OCI-LY7 (cell line): ENCODE data around the gene ADSS2. TPM values are rescaled to one million over a fixed set of nuclear protein-coding genes. Genes with fewer than 3 reads are reported as not detected.

Source experiments
- BruUV-seq: library from RNA; stranded (reverse); fragments of 400-500 nt; replicated peaks from 2 replicates; lab custom pipeline; 2021; lab: Mats Ljungman, UMichigan
- CTCF ChIA-PET: fragments of 300-600 bp; sonication (Branson Sonifier 250); formaldehyde crosslinking; loops from one replicate; lab custom pipeline; 2022; ENCODE audit warnings: antibody characterized with exemption; ENCODE audit not compliant: unreplicated experiment; lab: Charles Lee
- POLR2A ChIA-PET: fragments of 300-600 bp; sonication (Branson Sonifier 250); formaldehyde crosslinking; loops from one replicate; lab custom pipeline; 2022; ENCODE audit warnings: antibody characterized with exemption; lab: Charles Lee
- DNase-seq: peaks from one replicate; pipeline ENCODE4 v3.0.0-alpha.2; 2015; ENCODE audit warnings: low spot score
- H2AFZ ChIP-seq: fragments of 200-600 bp; sonication (generic), shearing (Covaris generic); 2 replicates; pipeline ENCODE4 v1.6.1; 2014; ENCODE audit warnings: mild to moderate bottlenecking, antibody characterized with exemption, low read length, moderate library complexity
- H3K27ac ChIP-seq: fragments of 200-600 bp; sonication (generic); 2 replicates; pipeline ENCODE4 v1.5.1; 2014; ENCODE audit warnings: mixed run types, low read depth, mild to moderate bottlenecking, moderate library complexity, low read length, inconsistent platforms; ENCODE audit not compliant: poor library complexity, severe bottlenecking
- H3K36me3 ChIP-seq: fragments of 200-600 bp; sonication (generic); 2 replicates; pipeline ENCODE4 v1.6.1; 2014; ENCODE audit warnings: mild to moderate bottlenecking, antibody characterized with exemption, low read length, moderate library complexity, mixed read lengths; ENCODE audit not compliant: insufficient read depth
- H3K4me1 ChIP-seq: fragments of 200-600 bp; sonication (generic); 2 replicates; pipeline ENCODE4 v1.5.1; 2014; ENCODE audit warnings: mild to moderate bottlenecking, low read length; ENCODE audit not compliant: insufficient read depth, poor library complexity, severe bottlenecking
- H3K4me2 ChIP-seq: fragments of 200-600 bp; sonication (generic); 2 replicates; pipeline ENCODE4 v1.6.1; 2014; ENCODE audit warnings: mild to moderate bottlenecking, low read length
- H3K4me3 ChIP-seq: fragments of 200-600 bp; sonication (generic); 2 replicates; pipeline ENCODE4 v1.5.1; 2014; ENCODE audit warnings: mild to moderate bottlenecking, low read depth, low read length; ENCODE audit not compliant: poor library complexity, severe bottlenecking
- H3K79me2 ChIP-seq: fragments of 200-600 bp; sonication (generic); 2 replicates; pipeline ENCODE4 v1.6.1; 2016; ENCODE audit warnings: low read depth, mild to moderate bottlenecking, low read length, moderate library complexity, mixed read lengths; ENCODE audit not compliant: insufficient read depth
- H3K9me2 ChIP-seq: fragments of 200-600 bp; sonication (generic); 2 replicates; pipeline ENCODE4 v1.6.1; 2016; ENCODE audit warnings: mild to moderate bottlenecking, low read length, mixed read lengths; ENCODE audit not compliant: insufficient read depth
- H3K9me3 ChIP-seq: fragments of 200-600 bp; sonication (generic); 2 replicates; pipeline ENCODE4 v1.6.1; 2014; ENCODE audit warnings: mild to moderate bottlenecking, mixed run types, low read length, mixed read lengths
- H4K20me1 ChIP-seq: fragments of 200-600 bp; sonication (generic); 2 replicates; pipeline ENCODE4 v1.6.1; 2014; ENCODE audit warnings: mild to moderate bottlenecking, antibody characterized with exemption, low read length, moderate library complexity, mixed read lengths; ENCODE audit not compliant: insufficient read depth
- CTCF ChIP-seq: fragments of 200-600 bp; sonication (generic); conservative IDR thresholded peaks from 2 replicates; pipeline ENCODE4 v1.5.1; 2014; ENCODE audit warnings: mild to moderate bottlenecking, antibody characterized with exemption, low read length, moderate library complexity, mixed read lengths
- EZH2phosphoT487 ChIP-seq: fragments of 200-600 bp; sonication (generic); IDR thresholded peaks from 2 replicates; pipeline ENCODE4 v1.6.1; 2018; ENCODE audit warnings: low read depth, borderline replicate concordance, mild to moderate bottlenecking, mixed run types, antibody characterized with exemption, low read length, moderate library complexity, mixed read lengths
- intact Hi-C: fragments of 100-400 bp; cut with micrococcal nuclease; formaldehyde crosslinking; loops from one replicate; pipeline ENCODE4 v1.10.0; 2022; ENCODE audit not compliant: unreplicated experiment
- total RNA-seq, 2 experiments: library from RNA; depleted of rRNA in 1 of 2; stranded (reverse); fragments of >200 nt in 1 of 2; shearing (Covaris generic) in 1 of 2; gene quantifications; 2 replicates each; pipeline ENCODE4 v1.2.3, GENCODE V29; 2014 to 2022

The ADSS2 gene
- total RNA-seq, 2 experiments from 2014 or later, result 35.2 to 54.6 TPM

DNA sequence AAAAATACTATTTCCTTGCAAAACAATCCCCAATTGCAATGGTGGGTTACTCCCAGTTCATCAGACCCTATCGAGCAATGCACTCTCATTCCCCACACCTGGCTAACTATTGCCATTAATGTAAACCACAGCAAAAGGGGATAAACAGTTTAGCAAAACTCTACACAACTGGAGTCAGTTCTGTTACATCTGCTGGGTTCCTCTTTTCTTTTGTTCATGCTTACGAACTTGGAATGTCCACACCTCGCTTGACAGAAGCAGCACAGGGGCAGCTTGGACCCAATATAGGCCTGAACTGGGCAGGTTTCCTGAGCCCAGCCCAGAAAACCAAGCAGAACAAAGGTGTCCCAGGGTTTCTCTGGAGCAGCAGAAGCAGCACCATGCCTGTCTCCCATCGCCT lies 57.4 kb downstream of the ADSS2 start:
- Histone ChIP-seq H3K4me3 (no peak overlapping the region), H3K27ac (no peak overlapping the region), H3K4me2 (no peak overlapping the region), H2AFZ (no peak overlapping the region), H3K9me3 (no peaks in the 10 kb centered on the region), H4K20me1 (no peaks in the 10 kb centered on the region), H3K4me1 (no peaks in the 10 kb centered on the region), H3K9me2 (no peaks in the 10 kb centered on the region), H3K79me2 (no peaks in the 10 kb centered on the region), H3K36me3 (no peaks in the 10 kb centered on the region)
- TF ChIP-seq EZH2phosphoT487 (no peak), CTCF (no peak)
- no TSS peak for BruUV-seq
- intact Hi-C loops, result no loop called here
- CTCF ChIA-PET, result no interaction called here
- DNase-seq, result no peak
- POLR2A ChIA-PET, result interaction anchor here (0.7 kb wide), 1 partner anchor 83 kb away, joined by 3 read pairs; no protein-coding TSS in a partner anchor

DNA sequence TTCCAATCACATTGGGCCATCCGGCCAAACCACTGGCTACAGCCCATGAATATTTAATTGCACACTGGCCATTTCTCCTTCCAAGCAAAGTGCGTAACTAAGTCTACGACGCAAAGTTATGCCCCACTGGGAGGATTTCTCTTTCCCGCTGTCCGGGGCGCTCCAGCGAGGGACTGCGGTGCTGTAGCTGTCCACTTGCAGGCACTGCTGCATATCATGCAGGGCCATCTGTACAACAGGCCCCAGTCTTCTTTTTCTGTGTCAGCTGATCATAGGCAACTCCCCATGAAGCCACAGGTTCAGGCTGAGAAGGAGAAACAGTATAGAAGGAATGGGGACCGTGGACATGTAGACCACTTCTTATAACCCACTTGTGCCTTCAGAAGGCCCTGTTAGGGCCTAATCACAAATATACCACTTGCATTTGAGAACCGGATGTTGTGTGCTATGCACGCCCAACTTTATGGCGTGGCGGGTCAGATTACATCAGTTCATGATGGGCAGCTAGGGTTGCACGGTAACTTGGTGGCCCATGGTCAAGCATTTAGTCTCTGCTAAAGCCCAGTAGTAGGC lies 58.0 kb downstream of the ADSS2 start:
- CTCF ChIA-PET, result no interaction called here
- Histone ChIP-seq H3K9me2 (no peaks in the 10 kb centered on the region), H3K4me2 (no peak overlapping the region), H3K4me3 (no peak overlapping the region), H3K9me3 (no peaks in the 10 kb centered on the region), H3K4me1 (no peaks in the 10 kb centered on the region), H2AFZ (no peak overlapping the region), H3K27ac (no peak overlapping the region), H3K36me3 (no peaks in the 10 kb centered on the region), H4K20me1 (no peaks in the 10 kb centered on the region), H3K79me2 (no peaks in the 10 kb centered on the region)
- DNase-seq, result no peak
- POLR2A ChIA-PET, result interaction anchor here (0.6 to 0.7 kb wide), 2 partner anchors 84 to 741 kb away, joined by 3 read pairs; no protein-coding TSS in a partner anchor
- no TSS peak for BruUV-seq
- intact Hi-C loops, result no loop called here
- TF ChIP-seq EZH2phosphoT487 (no peak), CTCF (no peak)

GRCh38 chr1:244391761-244392160 lies 59.9 kb downstream of the ADSS2 start:
- Histone ChIP-seq H2AFZ (no peak overlapping the region), H3K4me2 (no peak overlapping the region), H3K9me2 (no peaks in the 10 kb centered on the region), H3K36me3 (no peaks in the 10 kb centered on the region), H4K20me1 (no peaks in the 10 kb centered on the region), H3K27ac (no peak overlapping the region), H3K4me1 (no peaks in the 10 kb centered on the region), H3K79me2 (no peaks in the 10 kb centered on the region), H3K4me3 (no peak overlapping the region), H3K9me3 (no peaks in the 10 kb centered on the region)
- no TSS peak for BruUV-seq
- ChIA-PET CTCF (no interaction called here), POLR2A (no interaction called here)
- DNase-seq, result no peak
- TF ChIP-seq CTCF (no peak), EZH2phosphoT487 (no peak)
- intact Hi-C loops, result no loop called here
